ENCODE data around the gene MXI1.
"Not testable (repeated sequence)": the region's sequence is repeated elsewhere in the genome, so short reads cannot be mapped to it uniquely, and the experiment has no call there.

Gene MXI1

DNA sequence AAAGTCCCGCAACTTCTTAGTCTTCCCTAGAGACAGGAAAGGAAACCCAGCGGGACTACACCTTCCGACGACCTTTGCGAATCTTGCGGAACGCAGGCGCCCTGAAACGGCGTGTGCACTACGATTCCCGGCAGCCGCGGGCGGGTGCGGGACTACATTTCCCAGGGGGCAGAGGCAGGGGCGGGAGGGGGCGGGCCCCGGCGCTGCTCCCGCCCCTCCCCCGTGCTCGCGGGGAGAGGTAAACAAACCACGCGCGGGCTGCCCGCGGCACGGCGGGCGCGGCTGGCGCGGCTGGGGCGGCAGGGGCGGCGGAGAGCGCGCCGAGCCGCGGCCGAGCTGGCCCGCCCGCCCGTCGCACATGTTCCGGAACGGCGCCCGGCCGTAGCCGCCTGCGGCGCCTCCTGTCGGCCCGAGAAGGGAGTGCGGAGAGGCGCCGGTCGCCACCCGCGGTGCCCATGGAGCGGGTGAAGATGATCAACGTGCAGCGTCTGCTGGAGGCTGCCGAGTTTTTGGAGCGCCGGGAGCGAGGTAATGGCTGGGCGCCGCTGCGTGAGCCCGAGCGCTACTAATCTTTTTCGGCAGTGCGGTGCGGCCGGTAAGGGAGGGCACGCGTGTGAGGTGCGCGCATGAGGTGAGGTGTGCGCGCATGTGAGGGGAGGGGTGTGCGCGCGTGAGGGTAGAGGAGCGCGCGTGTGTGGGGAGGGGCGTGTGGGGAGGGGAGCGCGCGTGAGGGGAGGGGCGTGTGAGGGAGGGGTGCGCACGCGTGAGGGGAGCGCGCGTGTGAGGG is 18.5 kb downstream of the MXI1 start:
- peak; percentile 82 for DNase-seq (ENCODE audit: insufficient read length, low spot score)
- no peak for TF ChIP-seq POLR2A (IDR thresholded peaks at IDR 0.05; ENCODE audit: low read depth, low read length)
- FAIRE-seq, result peak; percentile 67

- no peak for TF ChIP-seq POLR2A (IDR thresholded peaks at IDR 0.05; ENCODE audit: low read depth, low read length)
- FAIRE-seq, result no peak
Observed at GRCh38 chr10:110226543-110226925, 19.1 kb downstream of the MXI1 start.

GRCh38 chr10:110226926-110227641 is 19.7 kb downstream of the MXI1 start:
- FAIRE-seq (no peak), DNase-seq (ENCODE audit: insufficient read length, low spot score) (peak; percentile 59)
- no peak; the same call in 1 of the 2 replicates for TF ChIP-seq POLR2A (IDR thresholded peaks at IDR 0.05; ENCODE audit: low read depth, low read length)

More at GRCh38 chr10:110226543-110226925, 19.1 kb downstream of the MXI1 start:
- DNase-seq (ENCODE audit: insufficient read length, low spot score), result peak; percentile 56

DNA sequence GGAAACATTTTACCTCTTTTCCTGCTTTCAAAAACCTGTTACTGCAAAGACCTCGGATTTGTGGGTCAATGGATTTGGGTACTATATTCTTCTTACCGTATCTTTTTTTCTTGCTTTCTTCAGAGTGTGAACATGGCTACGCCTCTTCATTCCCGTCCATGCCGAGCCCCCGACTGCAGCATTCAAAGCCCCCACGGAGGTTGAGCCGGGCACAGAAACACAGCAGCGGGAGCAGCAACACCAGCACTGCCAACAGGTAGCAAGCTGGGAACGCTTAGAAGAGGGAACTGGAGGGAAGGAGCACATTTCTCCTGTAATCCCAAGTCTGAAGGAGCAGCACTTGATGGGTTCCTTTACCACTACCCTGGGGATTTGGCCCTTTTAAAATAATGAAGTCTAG is 20.7 kb downstream of the MXI1 start:
- DNase-seq (ENCODE audit: insufficient read length, low spot score) (no peak), FAIRE-seq (no peak)
- no peak for TF ChIP-seq POLR2A (IDR thresholded peaks at IDR 0.05; ENCODE audit: low read depth, low read length)

DNA sequence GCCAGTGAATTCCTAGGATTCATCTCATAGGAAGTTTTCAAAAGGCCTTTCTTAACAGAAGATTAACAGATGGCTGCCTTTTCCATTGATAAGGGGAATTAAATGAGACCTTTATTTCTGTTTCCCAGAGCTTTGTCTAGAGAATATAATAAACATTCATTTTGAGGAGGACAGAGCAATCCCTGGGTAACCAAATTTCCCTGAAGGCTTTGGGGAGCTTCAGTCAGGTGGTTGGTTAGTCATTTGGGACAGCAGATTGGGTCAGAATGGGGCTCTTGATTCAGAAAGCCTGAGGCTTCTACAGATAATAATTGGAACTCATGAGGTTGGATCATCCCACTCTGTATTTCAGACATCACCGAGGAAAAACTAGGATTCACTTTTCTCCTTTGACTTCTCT is 21.8 kb downstream of the MXI1 start:
- TF ChIP-seq POLR2A (IDR thresholded peaks at IDR 0.05; ENCODE audit: low read depth, low read length), result no peak
- DNase-seq (ENCODE audit: insufficient read length, low spot score) (no peak), FAIRE-seq (no peak)

DNA sequence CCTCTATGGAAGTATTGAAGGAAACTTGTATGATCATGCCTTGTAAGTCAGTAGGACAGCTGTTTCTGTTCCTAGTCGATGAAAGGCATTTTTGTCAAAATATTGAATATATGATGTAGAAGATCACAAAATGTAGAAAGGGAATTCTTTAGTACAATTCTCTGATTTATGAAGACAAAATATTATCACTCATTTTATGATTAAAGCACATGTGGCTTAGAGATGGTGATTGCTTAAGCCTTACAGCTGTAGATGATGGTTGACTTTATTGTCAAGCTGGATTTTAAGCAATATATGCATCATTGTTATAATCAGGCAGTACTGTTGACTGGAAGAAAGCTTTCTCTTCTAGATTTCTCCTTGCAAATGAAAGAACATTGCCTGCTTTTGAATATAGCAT is 26.4 kb downstream of the MXI1 start:
- no peak for DNase-seq (ENCODE audit: insufficient read length, low spot score)
- no peak for TF ChIP-seq POLR2A (IDR thresholded peaks at IDR 0.05; ENCODE audit: low read depth, low read length)
- peak; percentile 64 for FAIRE-seq

DNA sequence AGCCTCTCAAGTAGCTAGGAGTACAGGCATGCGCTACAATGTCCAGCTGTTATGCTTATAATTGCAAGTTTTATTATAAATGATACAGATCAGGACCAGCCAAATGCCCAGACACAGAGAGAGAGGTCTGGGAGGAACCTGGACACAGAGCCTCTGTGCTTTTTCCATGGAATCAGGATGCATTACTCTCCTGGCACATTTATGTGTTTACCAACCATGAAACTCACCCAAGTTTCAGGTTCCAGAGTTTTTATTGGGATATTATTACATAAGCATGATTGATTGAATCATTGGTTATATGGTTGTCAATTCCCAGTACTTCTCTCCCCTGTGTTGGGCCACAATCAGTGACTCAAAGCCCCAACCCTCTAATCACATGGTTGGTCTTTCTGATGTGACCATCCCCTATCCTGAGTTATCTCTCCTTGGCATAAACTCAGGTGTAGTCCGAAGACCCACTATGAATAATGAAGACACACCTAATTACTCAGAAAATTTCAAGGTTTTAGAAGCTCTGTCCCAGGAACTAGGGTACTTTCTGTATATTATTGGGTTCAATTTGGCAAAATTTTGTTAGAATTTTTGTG is 30.6 kb downstream of the MXI1 start:
- DNase-seq (ENCODE audit: insufficient read length, low spot score) (no peak), FAIRE-seq (no peak)
- TF ChIP-seq POLR2A (IDR thresholded peaks at IDR 0.05; ENCODE audit: low read depth, low read length), result no peak

DNA sequence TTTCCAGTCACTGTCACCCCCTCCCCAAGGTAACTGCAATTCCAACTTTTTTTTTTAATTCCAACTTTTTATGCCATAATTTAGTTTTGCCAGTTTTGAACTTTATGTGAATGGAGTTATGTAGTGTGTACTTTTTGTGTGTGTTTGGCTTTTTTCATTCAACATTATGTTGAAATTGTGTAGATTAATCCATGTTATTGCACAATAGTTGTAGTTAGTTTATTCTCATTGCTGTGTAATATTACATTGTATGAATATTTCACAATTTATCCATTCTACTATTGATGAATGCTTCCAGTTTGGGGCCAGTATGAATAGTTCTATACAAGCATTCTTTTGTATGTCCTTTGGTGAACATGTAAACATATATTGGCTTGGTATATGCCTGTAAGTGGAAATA is 32.5 kb downstream of the MXI1 start:
- TF ChIP-seq POLR2A (IDR thresholded peaks at IDR 0.05; ENCODE audit: low read depth, low read length), result no peak
- no peak for DNase-seq (ENCODE audit: insufficient read length, low spot score)
- no peak for FAIRE-seq

GRCh38 chr10:110241407-110241806 is 34.0 kb downstream of the MXI1 start:
- FAIRE-seq (no peak), DNase-seq (ENCODE audit: insufficient read length, low spot score) (no peak)
- no peak for TF ChIP-seq POLR2A (IDR thresholded peaks at IDR 0.05; ENCODE audit: low read depth, low read length)

- no peak for TF ChIP-seq POLR2A (IDR thresholded peaks at IDR 0.05; ENCODE audit: low read depth, low read length)
- DNase-seq (ENCODE audit: insufficient read length, low spot score) (no peak), FAIRE-seq (peak; percentile 73)
Observed at GRCh38 chr10:110241841-110242240, 34.4 kb downstream of the MXI1 start.

GRCh38 chr10:110242511-110242910 is 35.1 kb downstream of the MXI1 start:
- FAIRE-seq (no peak), DNase-seq (ENCODE audit: insufficient read length, low spot score) (no peak)
- no peak for TF ChIP-seq POLR2A (IDR thresholded peaks at IDR 0.05; ENCODE audit: low read depth, low read length)

DNA sequence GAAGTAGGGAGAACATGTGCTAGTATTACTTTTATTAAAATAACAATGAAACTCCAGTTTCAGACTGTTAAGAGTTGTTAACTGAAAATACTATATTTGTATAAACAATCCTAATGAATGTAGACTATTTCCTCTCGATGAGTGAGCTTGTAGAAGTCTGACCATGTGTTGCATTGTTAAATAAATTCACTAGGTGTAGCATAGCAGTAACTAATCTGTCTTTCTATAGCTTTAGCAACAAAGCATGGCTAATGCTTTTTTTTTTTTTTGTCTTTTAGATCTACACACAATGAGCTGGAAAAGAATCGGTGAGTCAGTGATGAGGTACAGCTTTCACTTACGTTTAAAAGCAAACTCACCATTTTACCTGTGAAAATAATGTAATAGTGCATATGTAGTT is 37.1 kb downstream of the MXI1 start:
- FAIRE-seq (no peak), DNase-seq (ENCODE audit: insufficient read length, low spot score) (no peak)
- TF ChIP-seq POLR2A (IDR thresholded peaks at IDR 0.05; ENCODE audit: low read depth, low read length), result no peak

- DNase-seq (ENCODE audit: insufficient read length, low spot score); FAIRE-seq: not testable (repeated sequence)
Observed at GRCh38 chr10:110247833-110248232, 40.4 kb downstream of the MXI1 start.

GRCh38 chr10:110249489-110249888 is 42.1 kb downstream of the MXI1 start:
- not testable (repeated sequence) for DNase-seq (ENCODE audit: insufficient read length, low spot score); FAIRE-seq

DNA sequence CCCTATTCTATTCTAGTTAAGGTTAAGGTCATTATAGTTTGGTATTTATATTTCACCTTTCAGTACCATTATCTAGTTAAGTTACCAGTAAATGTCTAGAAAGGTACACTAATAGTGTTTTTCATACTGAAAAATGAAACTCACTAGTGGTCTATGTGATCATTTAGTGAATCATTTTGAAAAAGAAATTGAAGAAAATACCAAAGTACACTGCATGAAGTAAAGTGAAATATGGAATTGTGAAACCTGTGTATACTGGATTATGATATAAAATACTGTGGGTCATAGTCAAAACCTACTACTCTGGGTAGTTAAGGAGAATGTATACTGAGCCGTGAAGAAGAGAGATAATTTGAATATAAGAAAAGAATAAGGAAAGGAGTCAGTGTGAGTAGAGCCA is 44.0 kb downstream of the MXI1 start:
- FAIRE-seq, result not testable (repeated sequence)

More for the DNA sequence above, 44.0 kb downstream of the MXI1 start:
- DNase-seq (ENCODE audit: insufficient read length, low spot score), result not testable (repeated sequence)
